Smooth muscle cell (in vitro differentiated cells): Measurements from ENCODE around the gene CCHCR1. TPM values are rescaled to one million over a fixed set of nuclear protein-coding genes. Genes with fewer than 3 reads are reported as not detected.

Source experiments
- DNase-seq: peaks from one replicate; lab custom pipeline; 2025; ENCODE audit not compliant: unreplicated experiment; lab: John Stamatoyannopoulos, UW
- H2AFZ ChIP-seq: fragments of 200-600 bp; sonication (generic); 2 replicates; pipeline ENCODE4 v1.6.0; 2016; ENCODE audit warnings: antibody characterized with exemption, low read depth, mild to moderate bottlenecking
- H3F3A ChIP-seq: fragments of 200-600 bp; sonication (generic); 2 replicates; pipeline ENCODE4 v1.6.0; 2017; ENCODE audit warnings: antibody characterized with exemption, low read depth
- H3K27ac ChIP-seq: fragments of 200-600 bp; sonication (generic); 2 replicates; pipeline ENCODE4 v1.5.1; 2016; ENCODE audit warnings: low read depth, mild to moderate bottlenecking
- H3K27me3 ChIP-seq: fragments of 200-600 bp; sonication (generic); 2 replicates; pipeline ENCODE4 v1.6.1; 2016; ENCODE audit warnings: low read depth, mild to moderate bottlenecking
- H3K36me3 ChIP-seq: fragments of 200-600 bp; sonication (generic); 2 replicates; pipeline ENCODE4 v1.5.1; 2016; ENCODE audit warnings: low read depth
- H3K4me1 ChIP-seq: fragments of 200-600 bp; sonication (generic); 2 replicates; pipeline ENCODE4 v1.5.1; 2016; ENCODE audit warnings: low read depth
- H3K4me2 ChIP-seq: fragments of 200-600 bp; sonication (generic); 2 replicates; pipeline ENCODE4 v1.6.0; 2016; ENCODE audit warnings: mild to moderate bottlenecking
- H3K4me3 ChIP-seq: fragments of 200-600 bp; sonication (generic); 2 replicates; pipeline ENCODE4 v1.5.1; 2016; ENCODE audit warnings: mild to moderate bottlenecking
- H3K79me2 ChIP-seq: fragments of 200-600 bp; sonication (generic); 2 replicates; pipeline ENCODE4 v1.6.0; 2016; ENCODE audit warnings: low read depth, mild to moderate bottlenecking
- H3K9ac ChIP-seq: fragments of 200-600 bp; sonication (generic); 2 replicates; pipeline ENCODE4 v1.6.0; 2016; ENCODE audit warnings: low read depth
- H3K9me3 ChIP-seq: fragments of 200-600 bp; sonication (generic); replicated peaks from 2 replicates; pipeline ENCODE4 v1.5.1; 2016; ENCODE audit warnings: low read depth
- H4K20me1 ChIP-seq: fragments of 200-600 bp; sonication (generic); 2 replicates; pipeline ENCODE4 v1.6.0; 2016; ENCODE audit warnings: low read depth
- CTCF ChIP-seq: fragments of 200-600 bp; sonication (generic); IDR thresholded peaks from 2 replicates; pipeline ENCODE4 v1.5.1; 2017; ENCODE audit warnings: borderline replicate concordance, mild to moderate bottlenecking, antibody characterized with exemption; ENCODE audit not compliant: insufficient read depth, poor library complexity, severe bottlenecking
- WGBS: methylation state at CpG from one replicate; pipeline ENCODE4 v1.1.7; 2016; ENCODE audit warnings: low lambda C conversion rate; 5-methylcytosine and 5-hydroxymethylcytosine counted together
- polyA plus RNA-seq: library from polyadenylated mRNA; unstranded; fragments of >200 nt; fragmentation: Nextera tagmentation; extraction: Ambion mirVana; gene quantifications from 2 replicates; pipeline ENCODE4 v1.2.1, GENCODE V29; 2016
- total RNA-seq: library from RNA; depleted of rRNA; stranded (reverse); fragments of >200 nt; gene quantifications from 2 replicates; pipeline ENCODE4 v1.2.3, GENCODE V29; 2014

The CCHCR1 gene
- total and polyA plus RNA-seq, 2 experiments from 2014 or later = 8.2 to 15.0 TPM

- no peak for TF ChIP-seq CTCF
- Histone ChIP-seq H3K27ac (no peak overlapping the region), H3K4me3 (no peak overlapping the region), H3K27me3 (no peaks in the 10 kb centered on the region), H3F3A (no peaks in the 10 kb centered on the region), H3K4me2 (no peak overlapping the region), H3K4me1 (no peaks in the 10 kb centered on the region), H4K20me1 (no peaks in the 10 kb centered on the region), H3K36me3 (no peaks in the 10 kb centered on the region), H3K9me3 (no peaks in the 10 kb centered on the region), H2AFZ (no peak overlapping the region), H3K79me2 (no peaks in the 10 kb centered on the region), H3K9ac (no peak overlapping the region)
- WGBS = 98% methylated on average over 3 of the region's 3 CpGs
- no peak for DNase-seq
These were observed 26.9 kb downstream of the CCHCR1 start for GRCh38 chr6:31130751-31131150.

- Histone ChIP-seq H3K27me3 (no peaks in the 10 kb centered on the region), H3K4me2 (no peak overlapping the region), H3K9ac (no peak overlapping the region), H3K27ac (no peak overlapping the region), H3F3A (no peaks in the 10 kb centered on the region), H3K9me3 (no peaks in the 10 kb centered on the region), H4K20me1 (no peaks in the 10 kb centered on the region), H3K36me3 (no peaks in the 10 kb centered on the region), H3K79me2 (no peaks in the 10 kb centered on the region), H3K4me1 (no peaks in the 10 kb centered on the region), H2AFZ (no peak overlapping the region), H3K4me3 (no peak overlapping the region)
- TF ChIP-seq CTCF = no peak
- WGBS = 78% methylated on average over 4 of the region's 4 CpGs
- DNase-seq = no peak
These were observed 28.5 kb downstream of the CCHCR1 start for GRCh38 chr6:31129130-31129529.

GRCh38 chr6:31128093-31128676 is 29.4 kb downstream of the CCHCR1 start:
- no peak overlapping the region for H2AFZ ChIP-seq
- peak; percentile 84 for TF ChIP-seq CTCF
- no peaks in the 10 kb centered on the region for H3K4me1 ChIP-seq
- H3K9ac ChIP-seq = no peak overlapping the region
- H3K9me3 ChIP-seq = no peaks in the 10 kb centered on the region
- H3F3A ChIP-seq = no peaks in the 10 kb centered on the region
- no peak overlapping the region for H3K27ac ChIP-seq
- peak; percentile 10 for DNase-seq
- no peaks in the 10 kb centered on the region for H3K79me2 ChIP-seq
- H3K27me3 ChIP-seq = no peaks in the 10 kb centered on the region
- H3K4me2 ChIP-seq = no peak overlapping the region
- 12% methylated on average over 8 of the region's 8 CpGs for WGBS
- no peak overlapping the region for H3K4me3 ChIP-seq
- H3K36me3 ChIP-seq = no peaks in the 10 kb centered on the region
- H4K20me1 ChIP-seq = no peaks in the 10 kb centered on the region
